Muscle layer of colon (tissue), 2 donors: ENCODE data around the gene LKAAEAR1.

Source experiments
- H3K27ac ChIP-seq: one replicate; pipeline ENCODE4 v1.7.0; 2013; ENCODE audit warnings: low read depth, mild to moderate bottlenecking, low read length, moderate library complexity
- H3K27me3 ChIP-seq, 2 donors: one replicate each; pipeline ENCODE4 v1.7.0; 2013; ENCODE audit warnings: low read length in 2 of 2, mild to moderate bottlenecking in 2 of 2; ENCODE audit not compliant: insufficient read depth in 2 of 2, control insufficient read depth in 1 of 2
- H3K36me3 ChIP-seq: one replicate; pipeline ENCODE4 v1.7.0; 2013; ENCODE audit warnings: mild to moderate bottlenecking, low read length; ENCODE audit not compliant: insufficient read depth
- H3K4me1 ChIP-seq: one replicate; pipeline ENCODE4 v1.7.0; 2013; ENCODE audit warnings: mild to moderate bottlenecking, low read length; ENCODE audit not compliant: insufficient read depth
- H3K4me3 ChIP-seq, 2 donors: one replicate each; pipeline ENCODE4 v1.7.0; 2013; ENCODE audit warnings: low read length in 2 of 2, low read depth in 1 of 2, mild to moderate bottlenecking in 1 of 2, moderate library complexity in 1 of 2
- H3K9ac ChIP-seq: one replicate; pipeline ENCODE4 v1.7.0; 2013; ENCODE audit warnings: low read length
- H3K9me3 ChIP-seq: one replicate; pipeline ENCODE4 v1.7.0; 2013; ENCODE audit warnings: mild to moderate bottlenecking, low read length
- donor health status: abdominal sarcoma.
- donor health status: Adenocarcinoma of cecum.

The LKAAEAR1 gene

DNA sequence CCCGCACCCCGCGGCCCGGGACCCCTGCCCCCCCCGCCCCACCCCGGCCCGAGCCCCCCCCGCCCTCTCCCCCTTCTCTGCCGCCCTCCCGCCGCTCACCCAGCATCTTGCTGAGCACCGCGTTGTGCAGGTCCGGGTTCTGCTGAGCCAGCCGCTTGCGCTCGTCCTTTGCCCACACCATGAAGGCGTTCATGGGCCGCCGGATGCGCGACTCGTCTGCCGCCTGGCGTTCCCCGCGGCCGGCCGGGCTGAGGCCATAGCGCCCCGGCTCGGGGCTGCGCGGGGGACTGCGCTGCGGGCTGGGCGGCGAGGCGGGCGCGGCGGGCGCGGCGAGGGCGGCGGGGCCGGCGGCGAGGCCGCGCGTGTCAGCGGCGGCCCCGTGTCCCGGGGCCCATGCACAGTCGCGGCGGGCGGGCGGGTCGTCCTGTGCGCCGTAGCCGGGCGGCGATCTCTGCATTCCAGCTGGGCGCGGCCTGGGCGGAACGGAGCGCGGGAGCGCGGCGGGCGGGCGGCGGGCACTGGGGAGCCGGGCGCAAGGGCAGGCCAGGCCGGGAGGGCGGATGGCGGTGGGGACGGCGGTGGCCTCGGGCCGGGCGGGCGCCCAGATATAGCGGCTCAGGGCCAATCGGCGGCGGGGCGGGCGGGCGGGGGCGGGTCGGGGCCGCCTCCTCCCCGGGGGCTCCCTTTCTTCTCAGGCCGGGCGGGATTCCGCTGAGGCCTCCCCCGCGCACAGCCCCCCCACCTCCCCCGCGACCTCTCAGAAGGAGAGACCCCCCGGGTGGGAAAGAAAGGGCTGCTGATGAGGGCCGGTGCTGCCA, 34.9 kb downstream of the LKAAEAR1 start, which contains the start of gene SOX18:
Gene SOX18, minus strand, starts transcription at position 580 of the 818 bp plus-strand sequence. Its CDS starts 123 bp downstream, at position 457.
- Histone ChIP-seq H3K9ac (no peak within 1 kb of the TSS), H3K9me3 (no peaks in the 10 kb centered on the region), H3K4me3 (no peak within 1 kb of the TSS), H3K36me3 (no peaks in the 10 kb centered on the region), H3K27me3 (peaks cover 20 to 76% of the 10 kb centered on the region in 2 donors), H3K4me1 (no peaks in the 10 kb centered on the region), H3K27ac (no peak within 1 kb of the TSS)

DNA sequence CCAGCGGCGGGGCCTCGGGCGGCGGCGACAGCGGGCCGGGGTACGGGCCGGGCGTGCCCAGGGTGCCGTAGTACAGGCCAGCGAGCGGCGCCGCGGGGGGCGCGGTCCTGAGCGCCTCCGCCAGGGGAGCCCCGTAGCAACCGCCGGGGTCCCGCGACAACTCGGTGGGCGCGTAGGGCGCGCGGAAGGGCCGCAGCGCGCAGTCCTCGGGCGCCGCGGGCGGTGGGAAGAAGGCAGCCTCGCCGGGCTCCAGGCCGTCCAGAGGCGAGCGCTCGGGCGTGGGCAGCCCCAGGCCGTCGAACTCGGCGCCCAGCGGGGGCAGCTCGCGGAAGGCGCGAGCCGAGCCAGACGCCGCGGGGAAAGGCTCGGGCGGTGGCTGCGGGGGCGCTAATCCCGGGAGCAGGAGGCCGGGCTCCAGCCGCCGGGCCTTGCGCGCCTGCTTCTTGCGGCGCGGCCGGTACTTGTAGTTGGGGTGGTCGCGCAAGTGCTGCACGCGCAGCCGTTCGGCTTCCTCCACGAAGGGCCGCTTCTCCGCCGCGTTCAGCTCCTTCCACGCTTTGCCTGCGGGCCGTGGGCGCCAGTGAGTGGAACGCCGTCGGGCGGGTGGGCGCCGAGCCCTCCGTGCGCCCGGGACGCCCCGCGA, 35.7 kb downstream of the LKAAEAR1 start:
- no peaks in the 10 kb centered on the region for H3K4me1 ChIP-seq
- H3K4me3 ChIP-seq = no peak overlapping the region
- peaks cover 20 to 69% of the 10 kb centered on the region in 2 donors for H3K27me3 ChIP-seq
- H3K9me3 ChIP-seq = no peaks in the 10 kb centered on the region
- no peaks in the 10 kb centered on the region for H3K36me3 ChIP-seq
- H3K27ac ChIP-seq = no peak overlapping the region
- no peak overlapping the region for H3K9ac ChIP-seq

DNA sequence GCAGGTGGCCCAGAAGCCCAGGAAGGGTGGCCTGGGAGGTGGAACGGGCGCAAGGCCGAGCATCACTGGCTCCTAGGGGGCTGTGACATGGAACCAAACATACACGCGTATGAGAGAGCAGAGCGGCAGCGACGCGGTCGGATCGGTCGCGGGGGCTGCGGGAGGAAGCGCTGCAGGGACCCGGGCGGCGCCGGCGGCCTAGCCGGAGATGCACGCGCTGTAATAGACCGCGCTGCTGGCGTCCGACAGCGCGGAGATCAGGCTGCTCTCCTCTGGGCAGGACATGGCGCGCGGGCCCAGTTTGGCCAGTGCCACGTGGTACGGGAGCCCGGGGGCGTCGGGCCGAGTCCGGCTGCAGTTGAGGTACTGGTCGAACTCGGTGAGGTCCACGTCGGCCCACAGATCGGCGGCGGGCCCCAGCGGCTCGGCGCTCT, 36.2 kb downstream of the LKAAEAR1 start:
- Histone ChIP-seq H3K9ac (no peak overlapping the region), H3K27ac (no peak overlapping the region), H3K36me3 (no peaks in the 10 kb centered on the region), H3K4me1 (no peaks in the 10 kb centered on the region), H3K9me3 (no peaks in the 10 kb centered on the region), H3K4me3 (no peak overlapping the region), H3K27me3 (peaks cover 20 to 68% of the 10 kb centered on the region in 2 donors)

DNA sequence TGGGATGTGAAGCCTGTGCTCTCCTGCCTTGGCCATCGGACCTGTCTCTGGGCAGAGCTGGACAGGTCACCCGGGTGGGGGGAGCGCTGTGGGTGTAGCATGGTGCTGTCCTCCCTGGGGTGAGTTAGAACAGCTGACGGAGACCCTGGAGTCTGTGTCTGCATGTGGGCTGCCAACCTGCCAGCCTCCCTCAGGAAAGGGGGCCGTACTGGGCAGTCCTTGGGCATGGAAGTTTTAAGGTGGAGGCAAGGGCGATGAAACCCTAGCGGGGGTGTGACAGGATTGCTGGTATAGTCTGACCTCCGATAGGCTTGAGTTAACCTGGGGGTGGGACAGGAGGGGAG, 37.2 kb downstream of the LKAAEAR1 start:
- no peak overlapping the region for H3K9ac ChIP-seq
- no peak overlapping the region for H3K4me3 ChIP-seq
- H3K9me3 ChIP-seq = no peaks in the 10 kb centered on the region
- H3K4me1 ChIP-seq = peaks cover under 1% of the 10 kb centered on the region
- no peak overlapping the region for H3K27ac ChIP-seq
- peaks cover 24 to 65% of the 10 kb centered on the region in 2 donors for H3K27me3 ChIP-seq
- H3K36me3 ChIP-seq = no peaks in the 10 kb centered on the region

DNA sequence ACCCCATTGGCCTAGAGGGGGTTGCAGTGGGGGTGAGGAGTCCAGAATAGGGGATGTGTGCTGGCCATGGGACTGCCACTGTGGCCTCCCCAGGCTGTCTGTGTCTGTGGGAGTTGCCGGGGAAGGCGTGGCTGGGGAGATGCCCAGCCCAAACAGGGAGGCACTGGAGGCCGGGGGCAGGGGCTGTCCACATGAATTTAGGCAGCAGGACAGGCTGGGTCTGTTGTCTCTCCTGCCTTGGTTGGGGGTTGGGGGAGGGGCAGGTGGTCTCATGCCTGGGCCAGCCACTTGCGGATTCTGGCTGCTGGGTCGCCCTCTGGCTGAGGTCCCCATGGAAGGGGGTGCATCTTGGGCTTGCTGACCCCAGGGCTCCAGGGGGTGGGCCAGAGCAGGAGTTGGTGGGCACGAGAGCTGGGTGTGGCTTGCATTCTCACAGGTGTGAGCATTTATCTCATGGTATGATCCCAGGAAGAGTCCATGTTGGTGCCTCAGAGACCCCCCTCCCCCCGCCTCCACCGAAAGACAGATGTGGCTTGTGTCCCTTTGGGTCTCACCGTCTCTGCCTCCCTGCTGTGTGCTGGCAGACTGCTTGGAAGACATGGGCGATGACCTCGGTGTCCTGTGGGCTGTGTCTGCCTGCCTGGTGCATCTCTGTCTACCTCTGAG, 38.7 kb downstream of the LKAAEAR1 start:
- H3K9ac ChIP-seq = no peak overlapping the region
- H3K36me3 ChIP-seq = no peaks in the 10 kb centered on the region
- H3K4me1 ChIP-seq = peaks cover 5% of the 10 kb centered on the region
- H3K27me3 ChIP-seq = peaks cover 35 to 68% of the 10 kb centered on the region in 2 donors
- H3K4me3 ChIP-seq = no peak overlapping the region
- no peaks in the 10 kb centered on the region for H3K9me3 ChIP-seq
- no peak overlapping the region for H3K27ac ChIP-seq

DNA sequence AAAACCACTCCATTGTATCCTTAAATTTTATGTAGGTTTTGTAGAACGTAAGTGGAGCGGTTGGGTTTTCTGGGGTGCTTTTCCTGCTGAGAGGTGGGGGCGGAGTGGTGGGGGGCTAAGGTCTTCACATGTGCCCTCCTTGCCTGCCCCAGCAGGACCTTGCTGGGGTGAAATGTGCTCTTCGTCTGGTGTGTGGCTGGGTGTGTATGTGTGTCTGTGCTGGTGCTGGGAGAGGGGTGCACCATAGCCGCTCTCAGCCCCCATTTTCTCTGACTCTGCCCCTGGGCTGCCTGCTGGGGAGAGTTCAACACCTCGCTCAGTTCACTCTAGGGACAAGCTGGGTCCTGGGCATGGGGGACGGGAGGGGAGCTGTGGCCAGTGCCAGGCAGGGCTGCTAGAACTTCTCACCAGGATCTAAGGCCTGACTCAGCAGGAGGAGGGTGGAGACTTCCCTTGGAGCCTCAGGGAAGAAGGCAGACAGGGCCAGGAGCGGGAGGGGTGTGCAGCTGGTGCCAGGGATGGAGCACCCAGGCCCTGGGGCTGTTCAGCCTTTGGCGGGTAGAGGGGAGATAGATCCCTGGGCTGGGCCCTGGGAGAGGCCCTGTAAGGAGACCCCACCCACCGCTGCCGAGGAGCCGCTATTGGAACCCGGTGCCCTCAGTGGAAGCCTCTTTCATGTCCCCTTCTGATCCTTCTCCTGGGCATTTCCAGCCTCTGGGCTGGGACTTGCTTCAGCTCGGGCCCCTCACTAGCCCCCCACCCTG, 39.5 kb downstream of the LKAAEAR1 start:
- H3K9ac ChIP-seq = no peak overlapping the region
- H3K4me3 ChIP-seq = no peak overlapping the region
- peaks cover 5% of the 10 kb centered on the region for H3K4me1 ChIP-seq
- no peaks in the 10 kb centered on the region for H3K36me3 ChIP-seq
- H3K27ac ChIP-seq = no peak overlapping the region
- H3K9me3 ChIP-seq = no peaks in the 10 kb centered on the region
- H3K27me3 ChIP-seq = peaks cover 35 to 68% of the 10 kb centered on the region in 2 donors

DNA sequence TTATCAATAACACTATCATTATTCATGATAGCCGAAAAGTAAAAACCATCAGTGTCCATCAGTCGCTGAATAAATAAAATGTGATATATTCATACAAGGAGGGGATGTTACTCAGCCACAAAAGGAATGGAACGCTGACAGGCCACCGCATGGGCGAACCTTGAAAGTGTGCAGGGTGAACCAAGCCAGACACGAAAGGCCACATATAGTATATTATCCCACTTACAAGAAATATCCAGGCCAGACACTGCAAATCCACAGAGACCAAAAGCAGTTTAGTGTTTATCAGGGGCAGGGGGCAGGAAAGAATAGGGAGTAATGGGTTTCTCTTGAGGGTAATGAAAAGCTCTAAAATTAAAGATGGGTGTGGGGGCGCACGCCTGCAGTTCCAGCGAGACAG, 40.4 kb downstream of the LKAAEAR1 start:
- H3K27me3 ChIP-seq = peaks cover 39 to 76% of the 10 kb centered on the region in 2 donors
- no peak overlapping the region for H3K9ac ChIP-seq
- H3K36me3 ChIP-seq = no peaks in the 10 kb centered on the region
- H3K9me3 ChIP-seq = no peaks in the 10 kb centered on the region
- H3K4me3 ChIP-seq = no peak overlapping the region
- H3K27ac ChIP-seq = no peak overlapping the region
- H3K4me1 ChIP-seq = peaks cover 5% of the 10 kb centered on the region

DNA sequence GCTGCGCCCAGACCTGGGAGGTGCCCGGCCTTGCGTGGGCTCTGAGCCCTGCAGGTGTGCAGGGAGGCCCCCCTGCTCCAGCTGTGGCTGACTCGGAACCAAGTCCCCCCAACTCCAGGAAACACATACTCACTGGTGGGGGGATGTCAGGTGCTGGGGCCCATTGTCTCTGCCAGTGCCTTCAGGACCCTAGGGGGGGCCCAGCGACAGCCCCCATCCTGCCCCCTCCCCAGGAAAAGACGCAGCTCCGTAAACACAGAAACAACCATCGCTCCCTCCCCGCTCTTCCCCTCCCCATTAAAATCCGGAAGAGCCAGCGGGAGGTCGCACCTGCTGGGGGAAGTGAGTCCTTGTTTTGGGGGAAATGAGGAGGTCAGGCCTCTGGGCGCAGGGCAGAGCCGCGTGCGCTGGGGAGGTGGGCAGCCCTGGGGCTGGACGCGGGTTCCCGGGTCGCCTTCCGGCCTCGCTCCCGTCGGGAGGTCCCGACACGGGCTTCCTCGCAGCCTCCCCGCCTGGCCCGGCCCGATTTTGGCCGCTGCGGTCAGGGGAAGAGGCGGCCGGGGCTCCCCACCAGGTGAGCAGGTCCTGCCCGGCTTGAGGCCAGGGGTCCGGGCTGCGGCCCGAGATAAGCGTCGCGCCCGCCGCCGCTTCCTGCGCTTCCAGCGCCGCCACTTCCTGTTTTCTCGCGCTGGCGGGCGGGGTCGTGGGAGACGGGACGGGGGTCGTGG, 42.0 kb downstream of the LKAAEAR1 start:
- no peaks in the 10 kb centered on the region for H3K36me3 ChIP-seq
- no peak overlapping the region for H3K27ac ChIP-seq
- H3K9me3 ChIP-seq = no peaks in the 10 kb centered on the region
- H3K4me1 ChIP-seq = peaks cover 5% of the 10 kb centered on the region
- H3K9ac ChIP-seq = no peak overlapping the region
- peaks cover 43 to 83% of the 10 kb centered on the region in 2 donors for H3K27me3 ChIP-seq
- no peak overlapping the region for H3K4me3 ChIP-seq

DNA sequence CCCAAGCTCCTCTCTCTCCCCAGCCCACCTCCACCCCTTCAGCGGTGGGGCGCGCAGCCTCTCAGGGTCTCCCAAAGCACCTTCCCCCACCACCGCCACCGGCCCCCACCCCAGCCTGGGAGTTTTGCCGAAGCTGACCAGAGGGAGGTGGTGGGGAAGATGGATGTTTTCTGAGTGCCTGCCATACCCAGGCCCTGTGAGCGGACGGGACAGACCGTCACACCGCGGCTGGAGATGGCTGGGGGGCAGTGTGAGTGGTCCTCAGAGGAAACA, 42.5 kb downstream of the LKAAEAR1 start:
- peaks cover 5% of the 10 kb centered on the region for H3K4me1 ChIP-seq
- no peak overlapping the region for H3K9ac ChIP-seq

DNA sequence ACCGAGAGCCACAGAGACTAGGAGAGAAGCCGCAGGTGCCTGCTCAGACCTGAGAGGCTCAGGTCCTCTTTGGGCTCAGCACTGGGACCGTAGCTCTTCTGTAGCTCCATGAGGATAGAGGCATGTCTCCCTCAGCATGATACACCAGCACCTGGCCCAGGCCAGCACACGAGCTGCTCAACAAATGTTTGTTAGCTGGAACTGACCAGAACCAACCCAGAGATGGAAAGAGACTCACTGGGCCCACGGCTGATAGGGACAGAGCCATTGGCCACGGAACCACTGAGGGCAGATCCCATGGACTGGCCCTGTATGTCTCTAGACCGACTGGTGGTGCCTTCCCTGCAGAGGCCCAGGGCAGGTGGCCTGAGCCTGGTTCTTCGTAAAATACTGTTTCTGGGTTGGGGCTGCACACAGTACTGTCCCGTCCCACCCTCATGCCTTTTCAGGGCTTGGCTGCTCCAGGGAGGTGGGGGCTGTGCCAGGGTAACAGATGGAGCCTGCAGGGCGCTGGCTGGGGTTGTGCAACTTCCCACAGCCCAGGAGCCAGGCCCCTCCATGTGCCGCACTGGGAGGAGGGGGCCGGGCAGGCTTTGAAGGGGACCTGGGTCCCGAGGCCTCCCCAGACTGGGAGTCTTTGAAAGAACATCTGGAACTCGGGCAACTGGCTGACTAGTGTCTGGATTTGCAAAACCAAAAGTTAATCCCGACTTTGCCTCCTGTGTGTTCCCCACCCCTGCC, 43.0 kb downstream of the LKAAEAR1 start:
- no peak overlapping the region for H3K27ac ChIP-seq
- H3K4me3 ChIP-seq = no peak overlapping the region
- no peaks in the 10 kb centered on the region for H3K36me3 ChIP-seq
- peaks cover 5% of the 10 kb centered on the region for H3K4me1 ChIP-seq
- H3K9ac ChIP-seq = no peak overlapping the region
- H3K9me3 ChIP-seq = no peaks in the 10 kb centered on the region
- peaks cover 41 to 84% of the 10 kb centered on the region in 2 donors for H3K27me3 ChIP-seq

More for the DNA sequence above, 42.5 kb downstream of the LKAAEAR1 start:
- H3K27me3 ChIP-seq = peaks cover 42 to 83% of the 10 kb centered on the region in 2 donors
- H3K36me3 ChIP-seq = no peaks in the 10 kb centered on the region
- no peaks in the 10 kb centered on the region for H3K9me3 ChIP-seq
- H3K4me3 ChIP-seq = no peak overlapping the region
- H3K27ac ChIP-seq = no peak overlapping the region
